LoVo (cell line): ENCODE results near the gene ADAP1.

ENCODE experiments used
- DNase-seq: peaks from one replicate; pipeline ENCODE4 v3.0.0-alpha.2; 2016; ENCODE audit warnings: low spot score

ADAP1 gene

GRCh38 chr7:988426-988911, 34.0 kb upstream of the ADAP1 start:
- no peak for DNase-seq

- no peak for DNase-seq
Observed at GRCh38 chr7:987909-988308, 33.4 kb upstream of the ADAP1 start.

GRCh38 chr7:986766-987751, 32.6 kb upstream of the ADAP1 start:
- DNase-seq: no peak

GRCh38 chr7:985915-986741, 31.6 kb upstream of the ADAP1 start:
- DNase-seq: no peak

- no peak for DNase-seq
Observed at GRCh38 chr7:985127-985416, 30.6 kb upstream of the ADAP1 start.

- no peak for DNase-seq
Observed at GRCh38 chr7:984361-985126, 30.1 kb upstream of the ADAP1 start.

GRCh38 chr7:983616-984071, 29.2 kb upstream of the ADAP1 start:
- no peak for DNase-seq

GRCh38 chr7:983004-983615, 28.6 kb upstream of the ADAP1 start, which contains the start of gene CYP2W1:
Gene CYP2W1, plus strand, starts transcription at chr7:983181. Its CDS starts 31 bp downstream, at chr7:983212.
- no peak for DNase-seq

GRCh38 chr7:982511-983003, 28.1 kb upstream of the ADAP1 start:
- no peak for DNase-seq

GRCh38 chr7:981793-982510, 27.5 kb upstream of the ADAP1 start:
- DNase-seq: no peak

- no peak for DNase-seq
Observed at GRCh38 chr7:979886-980571, 25.5 kb upstream of the ADAP1 start.

GRCh38 chr7:979151-979550, 24.7 kb upstream of the ADAP1 start:
- DNase-seq: no peak

- DNase-seq: no peak
Observed at GRCh38 chr7:978416-979091, 24.1 kb upstream of the ADAP1 start.

- no peak for DNase-seq
Observed at GRCh38 chr7:978049-978346, 23.5 kb upstream of the ADAP1 start.

- DNase-seq: peak; percentile 72
Observed at GRCh38 chr7:977326-978048, 23.0 kb upstream of the ADAP1 start.

GRCh38 chr7:976901-977325, 22.4 kb upstream of the ADAP1 start:
- no peak for DNase-seq

GRCh38 chr7:975702-976473, 21.4 kb upstream of the ADAP1 start:
- DNase-seq: no peak
